GM20431 (cell line): ENCODE measurements around the gene SH3BP2.

ENCODE experiments used
- in situ Hi-C: fragments of 300-500 bp; cut with MseI, MboI; formaldehyde crosslinking; loops from one replicate; pipeline ENCODE4 v1.15.0; 2020; ENCODE audit warnings: low sequenced_read_pairs; ENCODE audit not compliant: unreplicated experiment

Gene SH3BP2

DNA sequence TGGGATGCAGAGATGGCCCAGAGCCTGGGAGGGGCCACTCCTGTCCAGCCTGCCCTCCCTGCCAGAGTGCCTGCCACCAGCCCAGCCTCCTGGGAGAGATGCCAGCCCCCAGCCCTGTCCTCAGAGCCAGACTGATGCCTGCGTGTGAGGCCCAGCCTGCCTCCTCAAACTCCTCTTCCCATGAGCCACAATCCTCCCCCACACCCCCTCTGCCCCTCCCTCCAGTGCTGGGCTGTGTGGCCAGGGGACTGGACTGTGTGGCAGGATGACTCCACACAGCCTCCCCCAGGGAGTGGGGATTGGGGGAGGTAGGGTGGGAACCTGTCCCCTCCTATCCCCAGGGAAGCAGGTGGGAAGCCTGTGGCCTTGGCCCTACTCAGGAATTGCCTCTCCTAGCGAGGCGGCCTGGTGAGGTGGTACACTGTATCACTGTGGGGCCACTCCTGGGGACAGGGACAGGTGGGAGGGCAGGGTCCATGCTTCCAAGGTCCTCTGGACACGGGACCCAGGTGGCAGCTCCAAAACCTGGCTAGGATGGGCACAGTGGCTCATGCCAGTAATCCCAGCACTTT lies 4.3 kb upstream of the SH3BP2 start:
- in situ Hi-C loops, result no loop called here

DNA sequence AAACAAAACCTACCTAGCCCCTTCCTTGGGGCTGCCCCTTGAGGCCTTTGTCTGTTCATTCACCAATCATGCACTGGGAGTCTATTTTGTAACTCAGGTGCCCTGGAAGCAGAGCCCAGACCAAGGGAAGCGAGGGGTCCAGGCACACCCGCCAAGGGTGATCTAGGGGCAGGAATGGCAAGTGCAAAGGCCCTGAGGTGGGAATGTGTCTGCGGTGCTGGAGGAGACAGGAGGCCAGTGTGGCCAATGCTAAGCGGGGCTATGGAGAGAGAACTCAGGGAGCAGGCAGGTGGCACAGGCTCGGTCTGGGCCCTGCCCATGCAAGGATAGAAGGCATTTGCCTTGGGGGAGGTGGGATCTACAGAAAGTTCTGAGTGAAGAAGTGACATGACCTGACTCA lies 3.5 kb upstream of the SH3BP2 start:
- in situ Hi-C loops, result no loop called here

DNA sequence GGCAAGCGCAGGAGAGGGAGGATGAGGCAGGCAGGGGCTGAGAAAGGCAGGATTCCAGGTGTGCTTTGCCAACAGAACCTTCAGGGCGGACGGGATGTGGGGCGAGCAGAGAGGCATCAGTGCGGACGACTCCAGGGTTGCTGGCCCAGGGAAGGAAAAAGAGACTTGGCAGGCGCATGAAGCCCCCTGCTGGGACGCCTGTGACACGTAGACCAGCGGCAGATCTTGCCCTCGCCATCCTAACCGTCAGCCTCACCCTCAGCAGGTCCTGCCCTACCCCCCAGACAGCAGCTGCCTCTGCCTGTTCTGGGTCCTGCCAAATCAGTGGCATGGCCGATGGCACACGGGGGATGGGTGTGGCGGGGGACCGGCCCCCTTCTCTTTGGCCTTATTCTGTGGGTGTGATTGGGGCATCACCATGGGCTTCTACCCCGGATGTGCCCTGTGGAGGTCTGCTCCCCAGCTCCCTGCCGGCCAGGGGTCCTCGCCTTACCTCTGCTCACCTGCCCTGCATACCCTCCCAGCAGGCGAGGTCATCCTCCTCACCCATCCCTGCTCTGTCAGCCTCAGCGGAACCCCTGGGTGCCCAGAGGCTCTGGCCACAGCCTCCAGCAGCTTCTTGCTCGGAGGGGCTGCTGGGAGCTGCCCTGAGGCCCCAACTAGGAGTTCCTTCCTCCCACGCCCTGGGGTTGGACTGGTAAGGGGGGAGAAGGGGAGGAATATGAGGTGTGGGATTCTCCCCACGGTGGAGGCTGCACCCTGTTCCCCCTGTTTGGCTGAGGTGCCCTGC lies 2.9 kb upstream of the SH3BP2 start:
- in situ Hi-C loops, result no loop called here

DNA sequence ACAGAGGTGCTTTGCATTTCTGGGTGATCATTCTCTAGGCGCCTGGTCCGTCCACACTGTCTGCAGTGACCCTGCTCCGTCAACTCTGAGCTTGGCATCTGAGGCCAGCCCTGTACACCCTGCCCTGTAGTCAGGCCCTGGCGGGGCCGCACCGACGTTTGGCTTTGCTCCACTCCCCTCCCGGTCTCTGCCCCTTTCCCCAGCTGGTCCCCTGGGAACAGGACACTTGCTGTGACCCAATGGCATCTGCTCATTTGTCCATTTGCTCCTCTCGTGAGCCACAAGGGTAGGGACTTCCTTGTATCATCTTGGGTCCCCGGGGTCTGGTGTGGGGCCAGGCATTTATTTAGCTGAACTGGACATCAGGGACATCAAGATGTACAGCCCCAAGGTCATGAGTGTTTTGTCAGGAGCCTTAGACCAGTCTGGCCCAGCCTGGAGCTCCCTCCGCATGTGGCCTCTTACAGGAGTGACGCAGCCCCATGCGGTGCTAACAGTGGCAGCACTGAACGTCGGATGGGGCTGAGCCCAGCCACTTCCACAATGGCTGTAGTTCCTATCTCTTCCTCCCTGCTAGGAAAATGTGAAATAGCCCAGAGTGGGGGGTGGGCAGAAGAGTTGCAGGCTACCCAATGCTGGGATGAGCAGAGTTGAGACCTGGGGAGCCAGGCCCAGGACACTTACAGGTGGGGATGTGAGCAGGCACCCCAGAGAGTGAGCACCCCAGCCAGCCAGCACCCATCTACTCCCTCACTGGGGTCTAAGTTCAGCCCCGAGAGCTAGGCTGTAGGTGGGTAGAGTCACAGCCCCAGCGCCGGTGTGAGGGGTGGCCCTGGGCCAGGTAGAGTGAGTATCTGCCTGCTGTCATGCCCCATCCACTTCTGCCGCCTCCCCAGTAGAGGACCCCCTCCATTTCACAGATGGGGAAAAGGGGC lies 2.0 kb upstream of the SH3BP2 start:
- in situ Hi-C loops, result no loop called here

- in situ Hi-C loops, result no loop called here
Measured at GRCh38 chr4:2791518-2792395, 1.1 kb upstream of the SH3BP2 start.

DNA sequence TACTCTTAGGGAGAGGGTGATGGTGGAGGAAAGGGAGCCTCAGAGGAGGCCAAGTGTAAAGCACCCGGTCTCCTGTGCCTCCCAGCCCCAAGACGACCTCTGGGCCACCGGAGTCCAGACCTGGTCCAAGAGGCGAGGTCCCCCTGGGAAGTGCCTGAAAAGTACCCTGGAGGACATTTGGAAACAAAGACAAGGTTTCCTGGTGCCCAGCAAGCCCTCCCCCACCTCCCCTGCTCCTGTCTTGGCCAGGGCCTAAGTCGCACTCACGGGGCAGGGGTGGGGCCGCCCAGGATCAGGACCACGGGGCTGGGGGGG lies 532 bp upstream of the SH3BP2 start:
- in situ Hi-C loops, result no loop called here

DNA sequence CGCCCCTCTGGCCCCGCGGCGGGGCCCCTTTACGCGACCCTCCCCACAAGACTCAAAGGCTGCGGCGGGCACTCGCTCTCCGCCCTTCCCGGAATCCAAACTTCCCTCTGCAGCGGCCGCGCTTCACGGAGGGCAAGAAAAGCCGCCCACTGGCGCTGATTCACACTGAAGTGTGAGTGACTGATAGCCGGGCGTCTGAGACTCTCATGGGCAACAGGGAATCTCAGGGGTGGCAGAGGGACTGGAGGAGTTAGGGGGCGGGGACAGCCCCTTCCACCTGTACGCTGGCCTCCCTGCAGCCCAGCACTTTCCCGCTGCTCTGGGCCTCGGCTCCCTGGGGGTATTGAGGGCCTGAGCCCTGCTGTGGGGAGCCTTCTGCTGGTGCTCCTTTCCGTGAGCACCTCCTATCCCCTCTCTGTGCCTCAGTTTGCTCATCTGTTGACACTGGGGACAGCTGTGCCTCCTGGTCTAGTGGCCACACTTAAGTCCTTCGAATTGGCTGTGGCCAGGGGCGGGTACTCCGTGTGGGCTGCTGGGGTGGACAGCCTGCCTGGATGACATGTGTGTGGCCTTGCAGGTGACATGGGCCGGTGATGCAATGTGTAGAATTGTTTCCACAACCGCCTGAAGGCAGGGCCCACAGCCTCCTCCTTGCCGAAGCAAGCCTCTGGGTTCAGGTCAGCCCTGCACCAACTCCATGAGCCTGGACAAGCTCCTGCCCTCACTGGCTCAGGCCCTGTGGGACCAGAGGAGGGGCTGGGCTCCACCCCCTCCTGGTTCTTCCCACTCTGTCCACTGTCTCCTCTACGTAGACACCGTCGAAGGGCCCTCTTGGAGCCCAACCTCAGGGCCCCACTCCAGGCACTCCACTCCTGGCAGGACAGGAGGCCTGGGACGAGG lies 951 bp downstream of the SH3BP2 start:
- in situ Hi-C loops, result no loop called here

DNA sequence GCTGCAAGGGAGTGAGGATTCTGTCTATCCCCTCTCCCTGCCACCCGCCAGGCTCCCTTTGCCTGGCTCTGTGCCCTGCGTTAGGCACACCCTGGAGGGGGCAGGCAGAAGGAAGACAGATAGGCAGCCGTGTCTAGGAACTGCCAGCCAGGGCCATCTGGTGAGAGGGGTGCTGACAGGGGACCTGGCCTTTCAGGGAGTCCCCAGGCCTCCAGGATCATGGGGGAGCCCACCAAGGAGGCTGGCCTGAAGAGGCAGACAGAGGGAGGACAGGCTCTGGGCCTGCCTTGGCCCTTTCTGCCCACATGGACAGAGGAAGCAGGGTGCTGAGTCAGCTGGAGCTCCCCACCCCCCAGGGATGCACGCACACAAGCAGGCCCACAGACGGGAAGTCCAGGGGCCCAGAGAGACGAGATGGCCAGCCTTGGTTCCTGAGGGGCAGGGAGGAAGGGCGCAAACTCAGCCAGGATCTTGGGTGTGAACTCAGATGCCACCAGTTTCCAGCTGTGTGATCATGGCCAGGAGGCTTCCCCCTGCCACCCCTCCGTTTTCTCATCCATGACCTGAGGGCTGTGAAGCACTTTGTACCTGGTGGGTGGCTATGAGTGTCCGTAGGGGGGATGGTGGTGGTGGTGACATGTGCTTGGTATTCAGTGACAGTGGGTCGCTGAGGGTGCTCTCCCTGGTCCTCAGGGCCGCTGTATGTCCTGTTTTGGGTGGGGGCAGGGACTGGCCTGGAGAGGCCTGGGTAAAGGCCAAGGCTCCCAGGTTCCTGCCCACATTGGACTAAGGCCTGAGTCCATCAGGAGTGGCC lies 1.8 kb downstream of the SH3BP2 start:
- in situ Hi-C loops, result no loop called here

DNA sequence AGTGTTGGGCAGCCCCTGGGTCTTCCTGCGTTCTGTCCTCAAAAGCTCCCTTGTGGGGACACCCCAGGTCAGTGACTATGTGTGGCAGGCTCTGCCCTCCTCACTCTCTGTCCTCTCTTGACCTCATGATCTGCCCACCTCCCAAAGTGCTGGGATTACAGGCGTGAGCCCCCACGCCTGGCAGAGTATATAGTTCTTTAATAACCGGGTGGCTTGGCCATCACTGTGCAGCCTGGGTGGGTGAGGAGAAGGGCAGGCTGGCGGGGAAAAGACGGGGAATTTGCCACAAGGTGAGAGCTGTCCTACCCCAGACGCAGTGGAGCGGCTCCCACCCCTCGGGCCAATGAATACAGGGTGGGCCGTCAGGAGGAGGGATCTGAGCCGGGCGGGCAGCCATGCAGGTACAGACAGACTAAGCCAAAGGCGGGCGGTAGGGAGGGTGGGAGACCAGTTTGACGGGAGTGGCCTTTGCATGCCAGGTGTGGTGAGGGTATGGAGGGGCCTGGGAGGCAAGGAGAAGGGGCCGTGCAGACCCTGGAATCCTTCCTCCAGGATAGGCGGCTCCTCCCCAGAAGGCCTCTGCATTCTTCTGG lies 2.5 kb downstream of the SH3BP2 start:
- in situ Hi-C loops, result no loop called here

GRCh38 chr4:2795893-2796848 lies 3.3 kb downstream of the SH3BP2 start:
- in situ Hi-C loops, result no loop called here

DNA sequence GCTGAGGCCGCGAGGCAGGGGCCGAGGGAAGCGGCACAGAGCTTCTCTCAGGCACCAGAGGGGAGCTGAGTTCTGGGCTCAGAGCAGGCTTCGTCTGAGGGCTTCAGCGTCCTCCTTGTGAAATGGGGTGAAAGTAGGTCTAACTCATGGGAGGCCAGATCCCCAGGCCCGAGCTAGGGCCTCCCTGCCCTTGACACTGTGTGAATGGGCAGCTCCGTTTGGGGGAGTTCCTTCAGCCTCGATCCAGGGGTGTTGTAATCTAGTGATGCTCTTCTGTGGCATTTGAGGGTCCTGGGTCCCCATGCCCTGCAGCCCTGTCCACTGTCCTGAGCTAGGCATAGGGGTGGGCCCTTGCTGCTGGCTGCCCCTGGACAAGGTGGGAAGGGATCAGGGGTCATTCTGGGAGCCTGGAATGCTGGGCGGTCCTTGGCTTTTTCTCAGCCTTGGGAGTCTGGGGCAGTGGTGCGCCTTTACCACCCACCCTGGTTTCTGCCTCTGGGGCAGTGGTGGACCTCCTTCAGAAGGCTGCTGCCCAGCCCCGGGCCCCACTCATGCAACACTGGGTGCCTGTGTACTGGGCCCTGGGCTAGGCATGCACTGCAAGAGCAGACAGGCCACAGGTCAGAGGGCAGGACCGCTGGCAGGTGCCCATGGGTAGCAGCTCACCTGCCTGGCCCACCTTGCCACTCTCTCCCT lies 4.1 kb downstream of the SH3BP2 start:
- in situ Hi-C loops, result no loop called here

DNA sequence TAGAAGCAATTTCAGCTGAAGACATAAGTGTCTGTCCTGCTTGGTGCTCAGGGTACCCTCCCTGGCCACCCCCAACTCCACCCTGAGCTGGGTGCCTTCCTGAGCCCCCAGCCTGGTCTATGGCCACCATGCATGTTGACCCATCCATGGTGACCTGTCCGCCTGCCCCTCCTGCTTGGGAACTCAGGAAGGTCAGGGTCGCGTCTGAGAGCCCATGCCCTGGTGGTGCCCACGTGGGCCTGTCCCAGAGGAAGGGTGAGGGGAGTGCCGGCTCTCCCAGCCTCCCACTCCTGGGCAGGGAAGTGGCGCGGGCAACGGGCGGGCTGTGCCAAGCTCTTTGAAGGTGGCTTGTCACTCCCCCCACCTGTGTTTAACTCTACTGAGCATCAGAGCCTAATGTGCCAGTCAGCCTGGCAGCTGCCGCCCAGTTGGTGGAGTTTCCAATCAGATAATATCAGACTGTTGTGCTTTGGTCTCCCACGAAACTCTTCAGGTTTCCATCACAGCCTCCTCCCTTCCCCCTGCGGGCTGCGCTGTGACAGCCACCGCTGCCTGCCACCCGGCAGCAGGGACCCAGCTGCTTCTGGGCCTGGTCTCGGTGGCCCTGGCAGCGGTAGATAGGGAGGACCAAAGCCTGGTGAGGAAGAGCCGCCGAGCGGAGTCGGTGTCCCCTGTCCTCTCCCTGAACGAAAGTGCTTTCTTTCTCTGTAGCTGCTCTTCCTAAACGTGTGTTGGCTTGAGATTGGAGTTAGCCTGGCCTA lies 4.8 kb downstream of the SH3BP2 start:
- in situ Hi-C loops, result no loop called here

DNA sequence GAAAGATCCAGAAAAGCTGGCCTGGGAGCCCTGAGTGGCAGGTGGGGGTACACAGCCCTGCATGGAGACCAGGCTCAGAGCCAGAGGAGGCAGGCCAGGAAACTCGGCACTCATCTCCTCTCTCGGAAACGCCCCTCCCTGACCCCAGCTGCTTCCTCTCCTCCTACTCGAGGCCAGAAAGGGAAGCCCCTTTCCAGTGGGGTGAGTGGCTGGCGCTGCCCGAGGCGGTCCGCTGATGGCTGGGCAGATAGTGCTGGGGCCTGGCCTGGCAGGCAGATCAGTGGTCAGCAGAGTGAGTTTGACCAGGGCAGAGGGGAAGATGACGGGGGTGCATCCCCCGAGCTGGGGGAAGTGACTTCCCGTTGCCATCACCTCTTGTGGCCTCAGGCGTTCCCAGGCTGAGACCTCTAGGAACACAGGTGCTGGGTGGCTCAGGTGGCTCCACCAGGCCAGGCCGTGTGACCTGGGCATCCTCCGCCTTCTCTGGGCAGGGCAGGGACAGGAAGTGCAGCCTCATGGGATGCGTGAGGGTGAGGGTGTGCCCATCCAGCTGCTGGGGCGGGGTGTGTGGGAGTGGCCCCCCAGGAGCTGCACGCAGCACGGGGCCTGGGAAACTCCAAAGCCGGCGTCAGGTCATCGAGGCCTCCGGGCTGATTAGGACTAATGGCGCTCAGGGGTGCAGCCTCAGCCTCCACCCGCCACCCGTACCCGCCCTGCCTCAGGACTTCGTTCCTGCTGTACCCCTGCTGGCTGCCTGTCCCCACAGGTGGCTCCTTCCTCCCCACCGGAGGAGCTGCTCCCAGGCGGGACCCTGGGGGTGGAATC lies 5.7 kb downstream of the SH3BP2 start:
- in situ Hi-C loops, result no loop called here

DNA sequence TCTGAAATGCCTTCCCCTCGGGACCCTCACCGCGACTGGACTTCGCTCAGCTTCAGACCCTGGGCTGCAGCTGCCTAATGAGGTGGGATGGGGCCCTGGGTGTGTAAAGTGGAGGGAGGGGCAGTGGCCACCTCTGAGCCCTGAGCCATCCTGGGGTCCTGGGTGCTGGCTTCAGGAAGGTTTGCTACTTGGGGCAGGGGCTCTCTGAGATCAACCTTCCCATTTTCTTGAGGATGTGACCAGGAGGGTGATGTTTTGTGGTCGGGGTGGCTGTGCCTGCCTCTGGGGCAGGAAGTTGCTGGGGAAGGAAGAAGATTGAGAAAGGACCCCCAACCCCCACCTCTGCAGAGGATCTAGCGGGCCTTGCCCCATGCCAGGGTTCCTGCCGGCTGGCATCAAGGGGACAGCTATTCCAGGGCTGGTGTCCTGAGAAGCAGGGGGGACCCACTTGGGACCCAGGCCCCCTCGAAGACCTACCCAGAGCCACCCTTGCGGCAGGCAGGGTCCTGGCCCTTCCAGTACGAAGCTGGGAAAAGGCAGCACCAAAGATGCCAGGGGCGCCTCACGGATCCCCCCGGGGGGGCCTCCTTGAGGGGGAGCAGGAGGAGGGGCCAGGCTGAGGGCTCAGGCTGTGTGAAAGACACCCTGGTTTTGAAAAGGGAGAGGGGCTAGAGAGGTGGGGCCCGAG lies 6.5 kb downstream of the SH3BP2 start:
- in situ Hi-C loops, result no loop called here
